C4-2B (cell line): ENCODE results near the gene TUBGCP3.
"Not testable (repeated sequence)": the region's sequence is repeated elsewhere in the genome, so short reads cannot be mapped to it uniquely, and the experiment has no call there.

Experiments used
- H3K27ac ChIP-seq: fragments of 450-650 bp; 2 replicates; pipeline ENCODE4 v1.5.1; 2017
- CTCF ChIP-seq: fragments of 450-650 bp; conservative IDR thresholded peaks from 2 replicates; pipeline ENCODE4 v1.5.1; 2017; ENCODE audit warnings: mild to moderate bottlenecking
- ZFX ChIP-seq: fragments of 450-650 bp; IDR thresholded peaks from 2 replicates; pipeline ENCODE4 v1.6.1; 2017

Gene TUBGCP3

DNA sequence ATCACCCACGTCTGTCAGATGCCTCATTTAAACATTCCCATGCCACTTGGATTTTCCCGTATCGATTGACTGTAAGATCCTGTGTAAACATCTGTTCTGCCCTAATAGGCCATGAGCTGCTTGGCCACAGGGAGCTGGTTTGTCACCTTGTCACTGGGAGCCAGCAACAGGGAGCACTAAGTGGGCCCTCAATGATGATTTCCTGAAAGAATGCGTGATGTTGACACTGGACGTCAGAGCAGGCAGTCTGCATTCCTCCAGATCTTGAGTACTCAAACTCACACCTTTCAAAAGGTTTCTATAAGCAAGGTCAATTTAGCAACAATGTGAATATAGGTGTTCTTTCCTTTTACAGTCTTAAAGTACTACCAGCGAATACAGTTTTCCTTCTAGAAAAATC is 78.8 kb downstream of the TUBGCP3 start:
- no peak overlapping the region for H3K27ac ChIP-seq
- TF ChIP-seq ZFX: no peak

- no peak for TF ChIP-seq CTCF
- no peak for TF ChIP-seq ZFX
- no peak overlapping the region for H3K27ac ChIP-seq
Observed at GRCh38 chr13:112506046-112506445, 81.9 kb downstream of the TUBGCP3 start.

DNA sequence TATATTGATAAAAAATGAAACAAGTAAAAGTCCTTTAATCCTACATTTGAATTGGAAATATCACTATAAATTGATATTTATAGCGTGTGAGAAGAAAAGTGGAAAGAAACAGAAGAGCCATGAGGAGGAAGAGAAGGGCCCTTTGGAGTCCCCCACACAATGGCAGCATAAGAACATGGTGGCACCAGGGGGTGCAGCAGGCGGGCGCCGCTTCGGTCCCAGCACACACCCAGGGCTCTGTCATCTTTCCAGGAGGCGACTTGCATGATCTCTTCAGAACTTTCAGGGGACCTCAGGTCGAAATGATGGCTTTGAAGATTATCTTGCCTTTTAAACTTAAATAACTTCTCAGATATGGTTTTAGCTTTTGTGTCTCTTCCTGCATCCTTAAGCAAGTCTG is 91.8 kb downstream of the TUBGCP3 start:
- TF ChIP-seq ZFX (no peak), CTCF (no peak)
- H3K27ac ChIP-seq: no peak overlapping the region

GRCh38 chr13:112495465-112495864 is 92.5 kb downstream of the TUBGCP3 start:
- no peak for TF ChIP-seq ZFX
- TF ChIP-seq CTCF: no peak
- H3K27ac ChIP-seq: no peak overlapping the region

GRCh38 chr13:112489199-112489598 is 98.8 kb downstream of the TUBGCP3 start:
- H3K27ac ChIP-seq: no peak overlapping the region
- TF ChIP-seq CTCF: no peak
- TF ChIP-seq ZFX: no peak

- not testable (repeated sequence) for H3K27ac ChIP-seq
Observed at GRCh38 chr13:112488343-112489050, 99.5 kb downstream of the TUBGCP3 start.

DNA sequence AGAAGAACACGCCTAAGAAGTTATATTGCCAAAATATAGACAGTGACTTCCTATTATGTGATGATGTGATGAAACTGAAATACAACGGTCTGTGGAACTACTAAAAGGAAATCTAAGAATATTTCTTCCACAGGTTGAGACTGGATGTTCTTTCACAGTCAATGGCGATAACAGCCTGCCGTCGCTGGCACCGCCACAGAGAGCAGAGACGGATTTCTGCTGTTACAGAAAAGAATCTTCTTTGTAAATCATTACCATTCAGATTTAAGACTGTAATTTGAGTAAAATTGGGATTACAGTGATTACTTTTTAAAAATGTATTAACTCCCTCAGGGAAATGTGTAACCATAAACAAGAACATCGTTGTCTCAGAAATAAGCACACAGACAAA is 100.8 kb downstream of the TUBGCP3 start:
- no peak overlapping the region for H3K27ac ChIP-seq
- no peak for TF ChIP-seq ZFX
- no peak for TF ChIP-seq CTCF

GRCh38 chr13:112486386-112487126 is 101.4 kb downstream of the TUBGCP3 start:
- TF ChIP-seq ZFX: no peak
- TF ChIP-seq CTCF: no peak
- no peak overlapping the region for H3K27ac ChIP-seq

- H3K27ac ChIP-seq: not testable (repeated sequence)
Observed at GRCh38 chr13:112485814-112486213, 102.1 kb downstream of the TUBGCP3 start.
